PC-9 (cell line): ENCODE data around the gene PI4K2A. TPM values are rescaled to one million over a fixed set of nuclear protein-coding genes. Genes with fewer than 3 reads are reported as not detected.

Source experiments
- BruUV-seq: library from RNA; stranded (reverse); fragments of 400-500 nt; replicated peaks from 2 replicates; lab custom pipeline; 2021; lab: Mats Ljungman, UMichigan
- CTCF ChIA-PET: fragments of 300-600 bp; sonication (Branson Sonifier 250); formaldehyde crosslinking; loops from one replicate; lab custom pipeline; 2022; ENCODE audit warnings: antibody characterized with exemption; lab: Charles Lee
- POLR2A ChIA-PET: fragments of 300-600 bp; sonication (Branson Sonifier 250); formaldehyde crosslinking; loops from one replicate; lab custom pipeline; 2022; ENCODE audit warnings: antibody characterized with exemption; ENCODE audit not compliant: unreplicated experiment; lab: Charles Lee
- DNase-seq, 2 experiments: peaks; one replicate each; pipeline versions ENCODE4 v3.0.0 to v3.0.0-alpha.2; 2015 to 2022; ENCODE audit warnings: mixed read lengths in 1 of 2
- H2AFZ ChIP-seq: fragments of 200-600 bp; sonication (generic); 2 replicates; pipeline ENCODE4 v1.8.1; 2017; ENCODE audit warnings: antibody characterized with exemption
- H3F3A ChIP-seq: fragments of 200-600 bp; sonication (generic); 2 replicates; pipeline ENCODE4 v1.8.1; 2017; ENCODE audit warnings: antibody characterized with exemption, mild to moderate bottlenecking, low read depth; ENCODE audit not compliant: insufficient read depth
- H3K27ac ChIP-seq: fragments of 200-600 bp; sonication (generic); 2 replicates; pipeline ENCODE4 v1.6.1; 2016; ENCODE audit warnings: mixed run types
- H3K27me3 ChIP-seq: fragments of 200-600 bp; sonication (generic); 2 replicates; pipeline ENCODE4 v1.6.1; 2016; ENCODE audit warnings: low read depth, mixed run types; ENCODE audit not compliant: insufficient read depth
- H3K36me3 ChIP-seq: fragments of 200-600 bp; sonication (generic); 2 replicates; pipeline ENCODE4 v1.6.1; 2016; ENCODE audit warnings: low read depth, mixed run types
- H3K4me1 ChIP-seq: fragments of 200-600 bp; sonication (generic); replicated peaks from 2 replicates; pipeline ENCODE4 v1.6.1; 2016; ENCODE audit warnings: mixed run types; ENCODE audit not compliant: insufficient read depth
- H3K4me2 ChIP-seq: fragments of 200-600 bp; sonication (generic); 2 replicates; pipeline ENCODE4 v1.6.1; 2017; ENCODE audit warnings: mixed run types
- H3K4me3 ChIP-seq: fragments of 200-600 bp; sonication (generic); 2 replicates; pipeline ENCODE4 v1.6.1; 2016; ENCODE audit warnings: mixed run types
- H3K79me2 ChIP-seq: fragments of 200-600 bp; sonication (generic); 2 replicates; pipeline ENCODE4 v1.6.1; 2017; ENCODE audit warnings: low read depth, mixed run types
- H3K9me2 ChIP-seq: fragments of 200-600 bp; sonication (generic); 2 replicates; pipeline ENCODE4 v1.8.1; 2017; ENCODE audit warnings: mild to moderate bottlenecking; ENCODE audit not compliant: insufficient read depth
- H3K9me3 ChIP-seq: fragments of 200-600 bp; sonication (generic); 2 replicates; pipeline ENCODE4 v1.8.1; 2016; ENCODE audit warnings: low read depth; ENCODE audit not compliant: insufficient read depth
- H4K20me1 ChIP-seq: fragments of 200-600 bp; sonication (generic); 2 replicates; pipeline ENCODE4 v1.8.1; 2017; ENCODE audit not compliant: insufficient read depth
- EZH2 ChIP-seq: fragments of 200-600 bp; sonication (generic); IDR thresholded peaks from 2 replicates; pipeline ENCODE4 v1.8.0; 2017; ENCODE audit warnings: antibody characterized with exemption, low read depth
- intact Hi-C: fragments of 100-400 bp; cut with micrococcal nuclease; formaldehyde crosslinking; loops from one replicate; pipeline ENCODE4 v1.10.0; 2022; ENCODE audit not compliant: unreplicated experiment
- total RNA-seq: library from RNA; stranded (reverse); gene quantifications from 2 replicates; pipeline ENCODE4 v1.2.3, GENCODE V29; 2021
- TF ChIP-seq, protein P1 (sequence below): fragments of 200-600 bp; sonication (generic); conservative IDR thresholded peaks from 2 replicates; pipeline ENCODE4 v1.6.1; 2017; ENCODE audit warnings: mixed run types, antibody characterized with exemption, mild to moderate bottlenecking, moderate library complexity

PI4K2A gene
- total RNA-seq, 1 experiment from 2014 or later = 20.3 TPM

DNA sequence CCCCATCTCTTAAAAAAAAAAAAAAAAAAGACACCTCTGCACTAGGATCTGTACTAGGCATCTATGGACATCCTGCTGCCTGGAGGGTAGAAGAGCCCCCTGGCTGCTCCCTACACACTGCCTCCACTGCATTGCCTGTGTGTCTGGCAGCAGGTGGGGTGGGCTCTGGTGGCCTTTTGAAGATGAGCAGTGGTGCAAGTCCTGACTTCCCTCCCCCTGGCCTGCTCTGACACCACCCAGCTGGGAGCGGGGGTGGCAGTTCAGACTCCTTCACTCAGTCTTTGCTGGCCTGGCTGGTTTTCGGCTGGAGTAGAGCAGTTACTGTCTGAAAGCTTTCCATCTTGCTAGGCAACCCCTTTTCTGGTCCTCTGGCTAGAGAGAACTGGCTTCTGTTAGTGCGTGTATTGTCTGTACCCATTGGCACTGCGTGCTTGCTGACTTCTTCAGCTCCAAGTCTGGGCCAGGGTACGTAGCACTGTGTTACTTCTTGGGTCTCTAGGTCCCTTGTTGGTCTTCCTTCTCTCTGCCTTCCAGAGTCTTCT is 33.3 kb upstream of the PI4K2A start:
- no peaks in the 10 kb centered on the region for H3K36me3 ChIP-seq
- TF ChIP-seq, protein P1, sequence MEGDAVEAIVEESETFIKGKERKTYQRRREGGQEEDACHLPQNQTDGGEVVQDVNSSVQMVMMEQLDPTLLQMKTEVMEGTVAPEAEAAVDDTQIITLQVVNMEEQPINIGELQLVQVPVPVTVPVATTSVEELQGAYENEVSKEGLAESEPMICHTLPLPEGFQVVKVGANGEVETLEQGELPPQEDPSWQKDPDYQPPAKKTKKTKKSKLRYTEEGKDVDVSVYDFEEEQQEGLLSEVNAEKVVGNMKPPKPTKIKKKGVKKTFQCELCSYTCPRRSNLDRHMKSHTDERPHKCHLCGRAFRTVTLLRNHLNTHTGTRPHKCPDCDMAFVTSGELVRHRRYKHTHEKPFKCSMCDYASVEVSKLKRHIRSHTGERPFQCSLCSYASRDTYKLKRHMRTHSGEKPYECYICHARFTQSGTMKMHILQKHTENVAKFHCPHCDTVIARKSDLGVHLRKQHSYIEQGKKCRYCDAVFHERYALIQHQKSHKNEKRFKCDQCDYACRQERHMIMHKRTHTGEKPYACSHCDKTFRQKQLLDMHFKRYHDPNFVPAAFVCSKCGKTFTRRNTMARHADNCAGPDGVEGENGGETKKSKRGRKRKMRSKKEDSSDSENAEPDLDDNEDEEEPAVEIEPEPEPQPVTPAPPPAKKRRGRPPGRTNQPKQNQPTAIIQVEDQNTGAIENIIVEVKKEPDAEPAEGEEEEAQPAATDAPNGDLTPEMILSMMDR = no peak
- TF ChIP-seq EZH2 = no peak
- BruUV-seq = no TSS peak
- no peak for DNase-seq
- no peak overlapping the region for H3K4me3 ChIP-seq
- no peak overlapping the region for H3K27ac ChIP-seq
- no peak overlapping the region for H3K4me2 ChIP-seq
- H3K9me2 ChIP-seq = no peaks in the 10 kb centered on the region
- no peaks in the 10 kb centered on the region for H4K20me1 ChIP-seq
- POLR2A ChIA-PET = no interaction called here
- no peaks in the 10 kb centered on the region for H3K4me1 ChIP-seq
- H3F3A ChIP-seq = no peaks in the 10 kb centered on the region
- no peaks in the 10 kb centered on the region for H3K79me2 ChIP-seq
- CTCF ChIA-PET = no interaction called here
- H3K27me3 ChIP-seq = no peaks in the 10 kb centered on the region
- no peaks in the 10 kb centered on the region for H3K9me3 ChIP-seq
- H2AFZ ChIP-seq = no peak overlapping the region
- intact Hi-C loops = no loop called here

DNA sequence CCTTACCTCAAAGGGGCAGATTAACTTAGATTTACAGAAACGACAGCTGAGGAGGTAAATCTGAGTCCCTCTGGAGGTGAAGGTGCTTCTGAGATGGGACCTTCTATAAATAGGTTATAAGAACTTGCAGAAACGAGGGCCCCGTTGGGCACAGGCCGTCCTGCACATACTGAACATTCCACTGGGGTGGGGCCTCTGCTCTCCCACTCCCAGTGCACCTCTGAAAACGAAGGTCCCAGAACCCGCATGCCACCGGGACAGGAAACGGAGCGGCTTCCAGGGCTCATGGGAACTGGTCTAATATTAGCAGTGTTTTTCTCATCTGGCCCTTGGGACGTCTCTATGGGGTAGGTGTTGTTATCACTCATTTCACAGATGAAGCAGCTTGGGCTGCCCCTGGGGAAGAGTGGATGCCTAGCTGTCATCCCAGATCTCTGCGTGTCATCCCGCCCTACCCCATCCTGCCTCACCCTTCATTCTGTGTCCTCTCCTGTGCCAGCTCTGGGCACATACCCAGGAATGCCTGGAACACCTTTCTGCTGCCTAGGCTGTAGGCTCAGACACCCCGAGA is 31.4 kb upstream of the PI4K2A start:
- H3K27ac ChIP-seq = no peak overlapping the region
- H3K4me2 ChIP-seq = no peak overlapping the region

DNA sequence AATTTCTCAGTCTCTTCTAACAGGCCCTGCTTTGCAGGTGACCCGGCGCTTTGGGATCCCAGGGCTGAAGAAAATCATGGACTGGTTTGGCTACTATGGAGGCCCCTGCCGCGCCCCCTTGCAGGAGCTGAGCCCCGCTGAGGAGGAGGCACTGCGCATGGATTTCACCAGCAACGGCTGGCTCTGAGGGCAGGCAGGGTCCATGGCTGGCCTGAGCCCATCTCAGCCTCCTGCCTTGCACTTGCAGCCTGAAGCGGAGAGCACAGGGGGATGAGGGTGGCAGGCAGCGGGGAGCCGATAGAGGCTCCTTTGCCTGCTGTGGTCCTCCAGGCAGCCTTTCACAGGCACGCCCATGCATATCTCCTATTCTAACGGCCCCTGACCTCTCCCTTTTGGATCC is 29.0 kb upstream of the PI4K2A start:
- no peaks in the 10 kb centered on the region for H3K9me2 ChIP-seq

More for the DNA sequence above, 31.4 kb upstream of the PI4K2A start:
- H3K27me3 ChIP-seq = no peaks in the 10 kb centered on the region
- intact Hi-C loops = no loop called here
- ChIA-PET POLR2A (interaction anchor here (0.7 kb wide), 1 partner anchor 87 kb away, joined by 3 read pairs; no protein-coding TSS in a partner anchor), CTCF (interaction anchor here (0.9 kb wide), 1 partner anchor 38 kb away, joined by 3 read pairs; no protein-coding TSS in a partner anchor)
- H3F3A ChIP-seq = no peaks in the 10 kb centered on the region
- no peak overlapping the region for H2AFZ ChIP-seq
- no TSS peak for BruUV-seq
- no peaks in the 10 kb centered on the region for H4K20me1 ChIP-seq
- H3K4me1 ChIP-seq = no peaks in the 10 kb centered on the region
- no peak overlapping the region for H3K4me3 ChIP-seq
- no peaks in the 10 kb centered on the region for H3K9me3 ChIP-seq
- TF ChIP-seq, protein P1 = no peak
- no peak for TF ChIP-seq EZH2
- no peaks in the 10 kb centered on the region for H3K9me2 ChIP-seq
- H3K79me2 ChIP-seq = no peaks in the 10 kb centered on the region
- H3K36me3 ChIP-seq = no peaks in the 10 kb centered on the region
- DNase-seq = no peak

More for the DNA sequence above, 29.0 kb upstream of the PI4K2A start:
- Histone ChIP-seq H3K4me2 (no peak overlapping the region), H3K79me2 (no peaks in the 10 kb centered on the region), H3K27me3 (no peaks in the 10 kb centered on the region), H3F3A (no peaks in the 10 kb centered on the region), H3K4me3 (no peak overlapping the region), H4K20me1 (no peaks in the 10 kb centered on the region), H3K27ac (no peak overlapping the region), H3K4me1 (no peaks in the 10 kb centered on the region), H2AFZ (no peak overlapping the region), H3K36me3 (no peaks in the 10 kb centered on the region), H3K9me3 (no peaks in the 10 kb centered on the region)
- TF ChIP-seq, protein P1 = no peak
- TF ChIP-seq EZH2 = no peak
- ChIA-PET POLR2A (no interaction called here), CTCF (no interaction called here)
- intact Hi-C loops = loop anchor here (10.0 kb wide), 1 partner anchor 57 kb away; no protein-coding TSS in a partner anchor
- DNase-seq = no peak
- no TSS peak for BruUV-seq
